Nephron (organoid): ENCODE results near the gene DRD3.

Experiments
- H3K27ac Mint-ChIP-seq, 3 experiments: 2 replicates each; pipeline ENCODE4 v1.8.0; 2020; ENCODE audit warnings: mixed read lengths in 3 of 3, mild to moderate bottlenecking in 2 of 3, moderate library complexity in 1 of 3
- H3K27me3 Mint-ChIP-seq: 2 replicates; pipeline ENCODE4 v1.8.0; 2021; ENCODE audit warnings: low read depth, mild to moderate bottlenecking, moderate library complexity, mixed read lengths
- H3K36me3 Mint-ChIP-seq: 2 replicates; pipeline ENCODE4 v1.8.0; 2020; ENCODE audit warnings: low read depth, mixed read lengths
- H3K4me1 Mint-ChIP-seq: 2 replicates; pipeline ENCODE4 v1.8.0; 2020; ENCODE audit warnings: mixed read lengths
- H3K4me3 Mint-ChIP-seq, 3 experiments: 2 replicates each; pipeline ENCODE4 v1.8.0; 2020; ENCODE audit warnings: mild to moderate bottlenecking in 3 of 3, mixed read lengths in 3 of 3, moderate library complexity in 2 of 3
- H3K9me3 Mint-ChIP-seq: 2 replicates; pipeline ENCODE4 v1.8.0; 2020; ENCODE audit warnings: mixed read lengths
- TF ChIP-seq, protein P1 (sequence below), 3 experiments: fragments of 200-600 bp; sonication (generic); IDR thresholded peaks; one replicate each; pipeline ENCODE4 v1.5.0; 2021; ENCODE audit warnings: antibody characterized with exemption in 3 of 3; ENCODE audit not compliant: unreplicated experiment in 3 of 3

The DRD3 gene

DNA sequence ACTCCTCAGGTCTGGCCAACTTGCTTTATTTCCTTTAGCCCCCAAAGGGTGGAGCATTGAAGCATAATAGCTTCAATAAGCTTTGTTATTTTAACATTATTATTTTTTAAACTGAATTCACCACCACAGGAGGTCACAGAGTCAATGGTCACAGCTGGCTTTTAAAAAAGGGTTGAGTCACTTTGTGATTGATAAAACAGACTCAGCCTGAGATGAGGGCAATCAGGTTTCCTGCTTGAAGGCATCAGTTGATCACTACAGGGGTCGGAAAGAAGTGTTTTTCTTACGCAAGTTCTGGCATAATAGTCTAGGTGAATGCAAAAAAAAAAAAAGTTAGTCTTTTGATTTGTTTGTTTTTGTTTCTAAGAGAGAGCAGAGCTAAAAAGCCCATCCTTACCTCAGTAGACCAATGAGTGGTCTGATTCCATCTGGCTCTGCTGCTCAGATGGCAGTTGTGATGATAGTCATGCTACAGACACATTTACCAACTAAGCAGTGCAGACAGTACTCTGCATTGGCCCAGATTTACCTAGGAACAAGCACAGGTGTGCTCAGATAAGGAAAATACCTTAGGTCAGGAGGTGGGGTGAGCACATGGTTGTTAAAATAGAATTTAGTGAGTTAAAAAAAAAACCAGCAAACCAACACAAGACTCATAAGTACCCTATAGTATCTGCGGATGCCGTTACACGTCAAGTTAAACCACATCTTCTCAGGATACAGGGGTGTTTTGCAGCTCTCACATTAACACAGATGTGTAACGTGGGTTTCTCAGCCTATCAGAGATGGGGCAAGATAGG lies 35.9 kb upstream of the DRD3 start:
- Mint-ChIP-seq H3K27ac (no peak overlapping the region), H3K27me3 (no peaks in the 10 kb centered on the region), H3K4me1 (no peaks in the 10 kb centered on the region), H3K36me3 (no peaks in the 10 kb centered on the region), H3K9me3 (no peaks in the 10 kb centered on the region), H3K4me3 (no peak overlapping the region)
- TF ChIP-seq, protein P1, sequence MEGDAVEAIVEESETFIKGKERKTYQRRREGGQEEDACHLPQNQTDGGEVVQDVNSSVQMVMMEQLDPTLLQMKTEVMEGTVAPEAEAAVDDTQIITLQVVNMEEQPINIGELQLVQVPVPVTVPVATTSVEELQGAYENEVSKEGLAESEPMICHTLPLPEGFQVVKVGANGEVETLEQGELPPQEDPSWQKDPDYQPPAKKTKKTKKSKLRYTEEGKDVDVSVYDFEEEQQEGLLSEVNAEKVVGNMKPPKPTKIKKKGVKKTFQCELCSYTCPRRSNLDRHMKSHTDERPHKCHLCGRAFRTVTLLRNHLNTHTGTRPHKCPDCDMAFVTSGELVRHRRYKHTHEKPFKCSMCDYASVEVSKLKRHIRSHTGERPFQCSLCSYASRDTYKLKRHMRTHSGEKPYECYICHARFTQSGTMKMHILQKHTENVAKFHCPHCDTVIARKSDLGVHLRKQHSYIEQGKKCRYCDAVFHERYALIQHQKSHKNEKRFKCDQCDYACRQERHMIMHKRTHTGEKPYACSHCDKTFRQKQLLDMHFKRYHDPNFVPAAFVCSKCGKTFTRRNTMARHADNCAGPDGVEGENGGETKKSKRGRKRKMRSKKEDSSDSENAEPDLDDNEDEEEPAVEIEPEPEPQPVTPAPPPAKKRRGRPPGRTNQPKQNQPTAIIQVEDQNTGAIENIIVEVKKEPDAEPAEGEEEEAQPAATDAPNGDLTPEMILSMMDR (IDR thresholded peaks at IDR 0.05; ENCODE audit: unreplicated experiment in 3 of 3): no peak

DNA sequence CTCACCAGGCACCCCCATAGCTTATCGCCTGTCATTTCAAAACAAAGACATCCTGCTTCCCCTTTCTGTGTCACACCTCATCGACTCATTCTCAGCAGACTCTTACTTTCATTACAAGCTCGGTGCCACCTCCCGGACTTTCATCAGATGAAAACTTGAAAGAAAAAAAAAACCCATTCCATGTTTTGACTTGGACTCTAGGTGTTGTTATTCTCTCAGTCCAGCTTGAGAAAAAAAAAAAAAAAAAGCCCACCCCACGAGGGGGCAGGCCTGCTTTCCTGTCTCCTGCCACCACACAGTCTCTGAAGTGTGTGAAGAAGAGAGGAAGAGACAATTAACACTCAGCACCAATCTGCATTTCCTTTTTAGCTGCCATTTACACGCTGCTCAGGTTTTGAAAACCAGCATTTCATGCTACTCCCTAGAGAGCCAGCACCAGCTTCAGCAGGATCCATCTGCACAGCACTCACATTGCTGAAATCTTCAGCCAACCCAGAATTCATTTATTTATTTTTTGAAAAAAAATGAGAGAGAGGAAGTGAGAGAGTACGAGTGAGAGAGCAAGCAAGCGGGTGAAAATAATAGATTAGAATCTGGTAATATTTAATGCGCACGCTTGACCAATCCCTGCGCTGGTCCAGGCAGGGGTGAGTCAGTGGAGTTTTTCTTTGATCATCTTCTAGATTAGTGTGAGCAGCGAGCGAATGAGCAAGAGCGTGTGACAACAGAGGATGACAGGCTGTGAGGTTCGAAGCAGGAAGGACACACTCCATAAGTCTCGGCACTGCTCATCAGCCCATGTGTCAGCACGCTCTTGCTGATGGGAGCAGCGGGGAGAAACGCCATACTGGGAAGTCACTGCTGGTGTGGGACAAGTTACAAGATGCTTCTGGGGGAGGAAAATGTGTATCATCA lies 35.0 kb upstream of the DRD3 start:
- H3K4me3 Mint-ChIP-seq: no peak overlapping the region

DNA sequence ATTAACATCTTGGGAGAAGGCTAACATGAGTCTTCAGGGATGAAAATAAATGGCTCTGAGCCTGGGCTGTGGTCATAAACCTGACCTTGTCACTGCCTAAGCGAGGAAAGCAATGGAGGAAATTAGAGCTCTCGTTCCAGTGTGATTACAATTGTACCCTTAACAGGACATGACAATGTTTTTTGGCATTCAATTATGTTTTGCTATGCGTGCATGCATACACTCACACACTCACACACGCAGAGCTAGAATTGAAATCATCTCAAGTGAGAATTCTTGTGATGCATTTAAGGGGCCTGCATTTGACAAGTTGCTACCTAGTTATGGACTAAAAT lies 34.4 kb upstream of the DRD3 start:
- TF ChIP-seq, protein P1 (IDR thresholded peaks at IDR 0.05; ENCODE audit: unreplicated experiment in 3 of 3): no peak
- no peak overlapping the region for H3K4me3 Mint-ChIP-seq
- H3K27ac Mint-ChIP-seq: no peak overlapping the region
- no peaks in the 10 kb centered on the region for H3K36me3 Mint-ChIP-seq
- H3K4me1 Mint-ChIP-seq: no peaks in the 10 kb centered on the region
- H3K27me3 Mint-ChIP-seq: no peaks in the 10 kb centered on the region
- no peaks in the 10 kb centered on the region for H3K9me3 Mint-ChIP-seq

More for the DNA sequence above, 35.0 kb upstream of the DRD3 start:
- H3K27me3 Mint-ChIP-seq: no peaks in the 10 kb centered on the region
- no peaks in the 10 kb centered on the region for H3K9me3 Mint-ChIP-seq
- H3K36me3 Mint-ChIP-seq: no peaks in the 10 kb centered on the region
- H3K27ac Mint-ChIP-seq: no peak overlapping the region
- no peaks in the 10 kb centered on the region for H3K4me1 Mint-ChIP-seq
- TF ChIP-seq, protein P1 (IDR thresholded peaks at IDR 0.05; ENCODE audit: unreplicated experiment in 3 of 3): no peak

DNA sequence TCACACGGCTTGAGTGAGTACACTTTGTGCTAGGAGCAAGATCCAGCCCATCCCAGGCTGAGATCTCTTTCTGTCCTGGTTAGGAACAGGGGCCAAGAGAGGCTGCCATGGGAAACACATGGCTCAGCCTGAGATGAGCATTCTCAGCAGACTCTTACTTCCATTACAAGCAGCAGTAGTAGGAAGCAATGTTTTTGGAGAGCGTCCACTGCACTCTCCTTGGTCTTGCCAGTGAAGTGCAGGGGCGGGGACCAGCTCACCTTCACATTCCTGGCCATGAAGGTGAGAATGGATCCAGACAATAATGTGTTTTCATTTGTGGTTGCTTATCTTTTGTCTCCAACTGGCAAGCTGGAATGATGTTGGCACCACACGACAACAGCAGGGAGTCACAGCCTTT lies 33.8 kb upstream of the DRD3 start:
- Mint-ChIP-seq H3K36me3 (no peaks in the 10 kb centered on the region), H3K27me3 (no peaks in the 10 kb centered on the region), H3K9me3 (no peaks in the 10 kb centered on the region), H3K4me3 (no peak overlapping the region), H3K27ac (no peak overlapping the region), H3K4me1 (no peaks in the 10 kb centered on the region)
- TF ChIP-seq, protein P1 (IDR thresholded peaks at IDR 0.05; ENCODE audit: unreplicated experiment in 3 of 3): no peak

DNA sequence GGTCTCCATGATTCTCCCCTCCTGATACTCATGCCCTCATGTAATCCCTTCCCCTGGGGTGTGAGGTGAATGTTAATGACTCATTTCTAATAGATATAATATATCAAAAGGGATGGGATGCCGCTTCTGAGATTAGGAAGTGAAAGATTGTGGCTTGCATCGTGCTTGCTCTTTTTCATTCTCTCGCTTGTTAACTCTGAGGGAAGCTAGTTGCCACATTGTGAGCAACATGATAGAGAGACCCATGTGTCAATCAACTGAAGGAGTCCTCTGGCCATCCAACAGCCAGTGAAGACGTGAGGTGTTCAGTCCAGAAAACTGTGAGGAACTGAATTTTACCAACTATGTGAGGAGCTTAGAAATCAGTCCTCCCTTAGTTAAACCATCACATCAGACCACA lies 28.9 kb upstream of the DRD3 start:
- Mint-ChIP-seq H3K27me3 (no peaks in the 10 kb centered on the region), H3K4me1 (no peaks in the 10 kb centered on the region), H3K4me3 (no peak overlapping the region), H3K27ac (no peak overlapping the region), H3K36me3 (no peaks in the 10 kb centered on the region), H3K9me3 (no peaks in the 10 kb centered on the region)
- TF ChIP-seq, protein P1 (IDR thresholded peaks at IDR 0.05; ENCODE audit: unreplicated experiment in 3 of 3): no peak
